ENCODE measurements around the gene ADGRG6. TPM values are rescaled to one million over a fixed set of nuclear protein-coding genes. Genes with fewer than 3 reads are reported as not detected.

The ADGRG6 gene
- total RNA-seq, 6 donors from 2014 or later = 19.9 to 44.1 (median 29.8) TPM

- Histone ChIP-seq H3K27ac (no peak overlapping the region), H3K4me3 (no peak overlapping the region), H3K9me3 (no peaks in the 10 kb centered on the region), H3K4me1 (peaks cover 0 to 4% (median 1%) of the 10 kb centered on the region in 4 donors), H3K36me3 (no peaks in the 10 kb centered on the region), H3K27me3 (no peaks in the 10 kb centered on the region)
- no peak for ATAC-seq (ENCODE audit: low FRiP score in 2 of 2)
- 63 to 72% methylated on average over 7 of the region's 7 CpGs for WGBS, 2 donors
- DNase-seq = no peak
- TF ChIP-seq EP300 (IDR thresholded peaks at IDR 0.05) (no peak), POLR2AphosphoS5 (IDR thresholded peaks at IDR 0.05) (no peak), CTCF (IDR thresholded peaks at IDR 0.05) (no peak), POLR2A (IDR thresholded peaks at IDR 0.05) (no peak)
Measured at GRCh38 chr6:142332393-142333098, 30.7 kb downstream of the ADGRG6 start.

GRCh38 chr6:142333431-142333830 lies 31.6 kb downstream of the ADGRG6 start:
- WGBS, 2 donors = 90% methylated on average over 2 of the region's 2 CpGs
- no peaks in the 10 kb centered on the region for H3K27me3 ChIP-seq
- H3K27ac ChIP-seq = no peak overlapping the region
- H3K4me3 ChIP-seq = no peak overlapping the region
- TF ChIP-seq POLR2AphosphoS5 (IDR thresholded peaks at IDR 0.05) (no peak), POLR2A (IDR thresholded peaks at IDR 0.05) (no peak), EP300 (IDR thresholded peaks at IDR 0.05) (no peak), CTCF (IDR thresholded peaks at IDR 0.05) (no peak)
- no peaks in the 10 kb centered on the region for H3K9me3 ChIP-seq
- peaks cover 0 to 4% (median 1%) of the 10 kb centered on the region in 4 donors for H3K4me1 ChIP-seq
- H3K36me3 ChIP-seq = no peaks in the 10 kb centered on the region
- ATAC-seq (ENCODE audit: low FRiP score in 2 of 2) = no peak
- DNase-seq = no peak

- H3K27ac ChIP-seq = no peak overlapping the region
- H3K27me3 ChIP-seq = no peaks in the 10 kb centered on the region
- 42 to 59% methylated on average over 2 of the region's 2 CpGs for WGBS, 2 donors
- DNase-seq (no peak), ATAC-seq (ENCODE audit: low FRiP score in 2 of 2) (no peak)
- no peaks in the 10 kb centered on the region for H3K9me3 ChIP-seq
- no peak overlapping the region for H3K4me3 ChIP-seq
- no peak for TF ChIP-seq CTCF (IDR thresholded peaks at IDR 0.05)
- TF ChIP-seq POLR2A (IDR thresholded peaks at IDR 0.05) = no peak
- TF ChIP-seq POLR2AphosphoS5 (IDR thresholded peaks at IDR 0.05) = no peak
- no peak for TF ChIP-seq EP300 (IDR thresholded peaks at IDR 0.05)
- peaks cover 0 to 4% (median 1%) of the 10 kb centered on the region in 4 donors for H3K4me1 ChIP-seq
- H3K36me3 ChIP-seq = no peaks in the 10 kb centered on the region
Measured at GRCh38 chr6:142334294-142334693, 32.5 kb downstream of the ADGRG6 start.

- DNase-seq (no peak), ATAC-seq (ENCODE audit: low FRiP score in 2 of 2) (no peak)
- 88% methylated on average over 2 of the region's 2 CpGs for WGBS, 2 donors
- H3K4me3 ChIP-seq = no peak overlapping the region
- H3K27ac ChIP-seq = no peak overlapping the region
- H3K27me3 ChIP-seq = no peaks in the 10 kb centered on the region
- no peaks in the 10 kb centered on the region for H3K9me3 ChIP-seq
- peaks cover 0 to 4% (median 1%) of the 10 kb centered on the region in 4 donors for H3K4me1 ChIP-seq
- TF ChIP-seq POLR2A (IDR thresholded peaks at IDR 0.05) (no peak), EP300 (IDR thresholded peaks at IDR 0.05) (no peak), CTCF (IDR thresholded peaks at IDR 0.05) (no peak), POLR2AphosphoS5 (IDR thresholded peaks at IDR 0.05) (no peak)
- H3K36me3 ChIP-seq = no peaks in the 10 kb centered on the region
Measured at GRCh38 chr6:142335415-142335814, 33.6 kb downstream of the ADGRG6 start.

- no peak overlapping the region for H3K4me3 ChIP-seq
- TF ChIP-seq EP300 (IDR thresholded peaks at IDR 0.05) (no peak), CTCF (IDR thresholded peaks at IDR 0.05) (no peak), POLR2AphosphoS5 (IDR thresholded peaks at IDR 0.05) (no peak), POLR2A (IDR thresholded peaks at IDR 0.05) (no peak)
- peaks cover 0 to 4% (median 1%) of the 10 kb centered on the region in 4 donors for H3K4me1 ChIP-seq
- no peak overlapping the region for H3K27ac ChIP-seq
- H3K36me3 ChIP-seq = no peaks in the 10 kb centered on the region
- H3K27me3 ChIP-seq = no peaks in the 10 kb centered on the region
- DNase-seq (no peak), ATAC-seq (ENCODE audit: low FRiP score in 2 of 2) (no peak)
- H3K9me3 ChIP-seq = no peaks in the 10 kb centered on the region
Measured at GRCh38 chr6:142336183-142336582, 34.4 kb downstream of the ADGRG6 start.

All from upper lobe of left lung (tissue), 6 donors.